Endothelial cell of umbilical vein (primary cell): Measurements from ENCODE around the gene ARL1. TPM values are rescaled to one million over a fixed set of nuclear protein-coding genes. Genes with fewer than 3 reads are reported as not detected.

Source experiments
- BruUV-seq: library from RNA; stranded (reverse); fragments of 400-500 nt; replicated peaks from 2 replicates; lab custom pipeline; 2021; lab: Mats Ljungman, UMichigan
- CTCF ChIA-PET: fragments of 300-600, 350-600 bp; sonication (Branson Sonifier 250); formaldehyde crosslinking; loops from one replicate; lab custom pipeline; 2021; ENCODE audit warnings: antibody characterized with exemption, inconsistent platforms; lab: Charles Lee
- POLR2A ChIA-PET: fragments of 300-600, 350-600 bp; sonication (Branson Sonifier 250); formaldehyde crosslinking; loops from one replicate; lab custom pipeline; 2021; ENCODE audit warnings: antibody characterized with exemption, inconsistent platforms; lab: Charles Lee
- DNase-seq: peaks from one replicate; pipeline ENCODE4 v3.0.0-alpha.2; 2011; ENCODE audit warnings: low read depth, low spot score
- FAIRE-seq: peaks from 2 replicates; lab custom pipeline; 2011; peaks lifted over from hg19 to GRCh38; lab: Jason Lieb, UNC
- H2AFZ ChIP-seq: 2 replicates; pipeline ENCODE4 v1.6.0; 2012; ENCODE audit warnings: low read depth, low read length, control low read depth, inconsistent platforms
- H3K27ac ChIP-seq: 2 replicates; pipeline ENCODE4 v1.5.1; 2011; ENCODE audit warnings: low read depth, mild to moderate bottlenecking, control low read depth, low read length, moderate library complexity; ENCODE audit not compliant: insufficient read depth
- H3K27me3 ChIP-seq, 2 experiments: 2 replicates each; pipeline versions ENCODE4 v1.6.0 to v1.6.1; 2011; ENCODE audit warnings: low read length in 2 of 2, mixed read lengths in 1 of 2; ENCODE audit not compliant: control insufficient read depth in 2 of 2, insufficient read depth in 2 of 2
- H3K36me3 ChIP-seq, 2 experiments: 2 replicates in 1 of 2; 3 replicates in 1 of 2; pipeline ENCODE4 v1.5.1; 2011; ENCODE audit warnings: low read length in 2 of 2, mild to moderate bottlenecking in 1 of 2, moderate library complexity in 1 of 2; ENCODE audit not compliant: control insufficient read depth in 2 of 2, insufficient read depth in 2 of 2; ENCODE audit errors: extremely low read depth in 1 of 2
- H3K4me1 ChIP-seq: 3 replicates; pipeline ENCODE4 v1.5.1; 2011; ENCODE audit warnings: mild to moderate bottlenecking, low read length; ENCODE audit not compliant: control insufficient read depth, insufficient read depth; ENCODE audit errors: extremely low read depth
- H3K4me2 ChIP-seq: 2 replicates; pipeline ENCODE4 v1.6.1; 2011; ENCODE audit warnings: low read length, control low read depth, mixed read lengths; ENCODE audit not compliant: insufficient read depth
- H3K4me3 ChIP-seq, 3 experiments: fragments of 200-600 bp in 1 of 3; sonication (generic), shearing (Covaris generic) in 1 of 3; replicated peaks in 1 of 3; 2 replicates each; pipeline ENCODE4 v1.5.1; 2011 to 2016; ENCODE audit warnings: control low read depth in 3 of 3, low read length in 3 of 3, mild to moderate bottlenecking in 2 of 3, inconsistent platforms in 1 of 3, low read depth in 1 of 3, moderate library complexity in 1 of 3; ENCODE audit not compliant: insufficient read depth in 1 of 3
- H3K79me2 ChIP-seq: 2 replicates; pipeline ENCODE4 v1.6.0; 2012; ENCODE audit warnings: low read length, inconsistent platforms; ENCODE audit not compliant: control insufficient read depth, insufficient read depth
- H3K9ac ChIP-seq: replicated peaks from 2 replicates; pipeline ENCODE3; 2011; ENCODE audit warnings: low read length, control low read depth; ENCODE audit not compliant: insufficient read depth; ENCODE audit errors: extremely low read depth
- H3K9me1 ChIP-seq: replicated peaks from 3 replicates; pipeline ENCODE4 v1.6.0; 2011; ENCODE audit warnings: mild to moderate bottlenecking, low read length; ENCODE audit not compliant: control insufficient read depth, insufficient read depth; ENCODE audit errors: extremely low read depth
- H3K9me3 ChIP-seq: replicated peaks from 2 replicates; pipeline ENCODE4 v1.5.1; 2012; ENCODE audit warnings: low read length, inconsistent platforms; ENCODE audit not compliant: control insufficient read depth, insufficient read depth
- H4K20me1 ChIP-seq: replicated peaks from 2 replicates; pipeline ENCODE3; 2011; ENCODE audit warnings: mild to moderate bottlenecking, low read length; ENCODE audit not compliant: control insufficient read depth, insufficient read depth; ENCODE audit errors: extremely low read depth
- EZH2 ChIP-seq: IDR thresholded peaks from 2 replicates; pipeline ENCODE4 v1.6.1; 2012; ENCODE audit warnings: borderline replicate concordance, low read depth, mild to moderate bottlenecking, moderate library complexity, low read length, inconsistent platforms; ENCODE audit not compliant: severe bottlenecking
- FOS ChIP-seq: IDR thresholded peaks from 2 replicates; pipeline ENCODE4 v1.6.1; 2011; ENCODE audit warnings: mild to moderate bottlenecking, low read length, moderate library complexity, borderline replicate concordance; ENCODE audit not compliant: insufficient read depth
- GATA2 ChIP-seq: IDR thresholded peaks from 2 replicates; pipeline ENCODE4 v1.7.0; 2011; ENCODE audit warnings: low read depth, mild to moderate bottlenecking, moderate library complexity, mixed read lengths, low read length; ENCODE audit not compliant: insufficient read length, insufficient read depth
- JUN ChIP-seq: IDR thresholded peaks from 2 replicates; pipeline ENCODE4 v1.6.1; 2011; ENCODE audit warnings: borderline replicate concordance, low read depth; ENCODE audit not compliant: insufficient read length, insufficient read depth
- MYC ChIP-seq: IDR thresholded peaks from one replicate; pipeline ENCODE4 v1.6.1; 2011; ENCODE audit warnings: mild to moderate bottlenecking, low read depth, low read length
- POLR2A ChIP-seq: IDR thresholded peaks from 2 replicates; pipeline ENCODE4 v1.6.1; 2012; ENCODE audit warnings: low read depth, mild to moderate bottlenecking, control low read depth, low read length
- POLR2AphosphoS5 ChIP-seq: IDR thresholded peaks from 2 replicates; pipeline ENCODE4 v1.6.1; 2012; ENCODE audit warnings: low read depth, mild to moderate bottlenecking, control low read depth, low read length, moderate library complexity; ENCODE audit not compliant: insufficient read depth
- dilution Hi-C: fragments of 300-500 bp; cut with MboI; formaldehyde crosslinking; loops from one replicate; pipeline ENCODE4 v1.15.0; 2019; ENCODE audit warnings: low sequenced_read_pairs; ENCODE audit not compliant: extremely low pct_ligation_motif_present
- intact Hi-C: fragments of 100-400 bp; cut with micrococcal nuclease; formaldehyde crosslinking; loops from one replicate; pipeline ENCODE4 v1.10.0; 2022
- polyA plus RNA-seq, 4 experiments: library from polyadenylated mRNA; depleted of rRNA in 3 of 4; stranded (reverse) in 3 of 4; unstranded in 1 of 4; fragments of >200 nt; gene quantifications; 2 replicates each; pipeline versions ENCODE4 v1.2.1 to v1.2.3, GENCODE V29; 2011 to 2012; ENCODE audit warnings: missing spikeins in 1 of 4
- total RNA-seq: library from RNA; stranded (reverse); gene quantifications from 2 replicates; pipeline ENCODE4 v1.2.3, GENCODE V29; 2021
- TF ChIP-seq, protein P1 (sequence below): IDR thresholded peaks from 2 replicates; pipeline ENCODE4 v1.6.1; 2011; ENCODE audit not compliant: insufficient read depth, insufficient read length
- TF ChIP-seq, protein P2 (sequence below), 2 donors: IDR thresholded peaks; 1 replicate in 1 of 2; 2 replicates in 1 of 2; pipeline ENCODE4 v1.5.1; 2011; ENCODE audit warnings: low read length in 2 of 2, mild to moderate bottlenecking in 2 of 2, moderate library complexity in 2 of 2, control low read depth in 1 of 2, inconsistent platforms in 1 of 2, low read depth in 1 of 2; ENCODE audit not compliant: insufficient read depth in 1 of 2; ENCODE audit errors: extremely low read depth in 1 of 2

Gene ARL1
- total and polyA plus RNA-seq, 2 donors (not counting 3 experiments of a cell fraction or from before 2014, with no cell fraction given) = 30.4 to 76.5 TPM

DNA sequence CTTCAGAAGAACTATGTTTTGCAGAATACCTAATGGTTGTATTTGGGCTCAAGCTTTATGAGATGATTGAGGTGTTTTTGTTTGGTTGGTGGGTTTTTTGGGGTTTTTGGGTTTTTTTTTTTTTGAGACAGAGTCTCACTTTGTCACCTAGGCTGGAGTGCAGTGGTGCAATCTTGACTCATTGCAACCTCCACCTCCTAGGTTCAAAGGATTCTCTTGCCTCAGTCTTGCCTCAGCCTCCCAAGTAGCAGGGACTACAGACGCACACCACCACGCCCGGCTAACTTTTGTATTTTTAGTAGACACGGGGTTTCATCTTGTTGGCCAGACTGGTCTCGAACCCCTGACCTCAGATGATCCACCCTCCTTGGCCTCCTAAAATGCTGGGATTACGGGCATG is 39.6 kb downstream of the ARL1 start:
- no peaks in the 10 kb centered on the region for H3K9me1 ChIP-seq
- no peaks in the 10 kb centered on the region for H3K9me3 ChIP-seq
- H3K27me3 ChIP-seq = no peaks in the 10 kb centered on the region
- TF ChIP-seq POLR2AphosphoS5 = no peak
- TF ChIP-seq, protein P1, sequence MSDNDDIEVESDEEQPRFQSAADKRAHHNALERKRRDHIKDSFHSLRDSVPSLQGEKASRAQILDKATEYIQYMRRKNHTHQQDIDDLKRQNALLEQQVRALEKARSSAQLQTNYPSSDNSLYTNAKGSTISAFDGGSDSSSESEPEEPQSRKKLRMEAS = no peak
- TF ChIP-seq, protein P2, sequence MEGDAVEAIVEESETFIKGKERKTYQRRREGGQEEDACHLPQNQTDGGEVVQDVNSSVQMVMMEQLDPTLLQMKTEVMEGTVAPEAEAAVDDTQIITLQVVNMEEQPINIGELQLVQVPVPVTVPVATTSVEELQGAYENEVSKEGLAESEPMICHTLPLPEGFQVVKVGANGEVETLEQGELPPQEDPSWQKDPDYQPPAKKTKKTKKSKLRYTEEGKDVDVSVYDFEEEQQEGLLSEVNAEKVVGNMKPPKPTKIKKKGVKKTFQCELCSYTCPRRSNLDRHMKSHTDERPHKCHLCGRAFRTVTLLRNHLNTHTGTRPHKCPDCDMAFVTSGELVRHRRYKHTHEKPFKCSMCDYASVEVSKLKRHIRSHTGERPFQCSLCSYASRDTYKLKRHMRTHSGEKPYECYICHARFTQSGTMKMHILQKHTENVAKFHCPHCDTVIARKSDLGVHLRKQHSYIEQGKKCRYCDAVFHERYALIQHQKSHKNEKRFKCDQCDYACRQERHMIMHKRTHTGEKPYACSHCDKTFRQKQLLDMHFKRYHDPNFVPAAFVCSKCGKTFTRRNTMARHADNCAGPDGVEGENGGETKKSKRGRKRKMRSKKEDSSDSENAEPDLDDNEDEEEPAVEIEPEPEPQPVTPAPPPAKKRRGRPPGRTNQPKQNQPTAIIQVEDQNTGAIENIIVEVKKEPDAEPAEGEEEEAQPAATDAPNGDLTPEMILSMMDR (IDR thresholded peaks at IDR 0.05; ENCODE audit: extremely low read depth in 1 of 2, insufficient read depth in 1 of 2, low read depth in 1 of 2, low read length in 2 of 2) = no peak
- no peak for TF ChIP-seq MYC
- no peak for TF ChIP-seq GATA2
- no peak for TF ChIP-seq JUN
- TF ChIP-seq EZH2 = no peak
- TF ChIP-seq POLR2A = no peak
- no peak for TF ChIP-seq FOS
- peaks cover 17% of the 10 kb centered on the region in 2 experiments for H3K36me3 ChIP-seq
- POLR2A ChIA-PET = no interaction called here
- H2AFZ ChIP-seq = no peak overlapping the region
- no peak for FAIRE-seq
- intact Hi-C loops = no loop called here
- H3K9ac ChIP-seq = no peak overlapping the region
- no peaks in the 10 kb centered on the region for H3K79me2 ChIP-seq
- CTCF ChIA-PET = no interaction called here
- H3K27ac ChIP-seq = no peak overlapping the region
- H3K4me3 ChIP-seq = no peak overlapping the region
- no peak overlapping the region for H3K4me2 ChIP-seq
- no peak for DNase-seq
- dilution Hi-C loops = no loop called here
- no TSS peak for BruUV-seq
- H3K4me1 ChIP-seq = no peaks in the 10 kb centered on the region
- H4K20me1 ChIP-seq = no peaks in the 10 kb centered on the region
